GM18873 (cell line): ENCODE results near the gene TPSG1.
"Not testable (repeated sequence)": the region's sequence is repeated elsewhere in the genome, so short reads cannot be mapped to it uniquely, and the experiment has no call there.

Source experiments
- ATAC-seq: cut with Tn5 transposase; IDR thresholded peaks from one replicate; pipeline ENCODE4 v1.9.1; 2021; ENCODE audit warnings: mild to moderate bottlenecking, moderate library complexity, moderate number of reproducible peaks; ENCODE audit not compliant: unreplicated experiment, low FRiP score

Gene TPSG1

DNA sequence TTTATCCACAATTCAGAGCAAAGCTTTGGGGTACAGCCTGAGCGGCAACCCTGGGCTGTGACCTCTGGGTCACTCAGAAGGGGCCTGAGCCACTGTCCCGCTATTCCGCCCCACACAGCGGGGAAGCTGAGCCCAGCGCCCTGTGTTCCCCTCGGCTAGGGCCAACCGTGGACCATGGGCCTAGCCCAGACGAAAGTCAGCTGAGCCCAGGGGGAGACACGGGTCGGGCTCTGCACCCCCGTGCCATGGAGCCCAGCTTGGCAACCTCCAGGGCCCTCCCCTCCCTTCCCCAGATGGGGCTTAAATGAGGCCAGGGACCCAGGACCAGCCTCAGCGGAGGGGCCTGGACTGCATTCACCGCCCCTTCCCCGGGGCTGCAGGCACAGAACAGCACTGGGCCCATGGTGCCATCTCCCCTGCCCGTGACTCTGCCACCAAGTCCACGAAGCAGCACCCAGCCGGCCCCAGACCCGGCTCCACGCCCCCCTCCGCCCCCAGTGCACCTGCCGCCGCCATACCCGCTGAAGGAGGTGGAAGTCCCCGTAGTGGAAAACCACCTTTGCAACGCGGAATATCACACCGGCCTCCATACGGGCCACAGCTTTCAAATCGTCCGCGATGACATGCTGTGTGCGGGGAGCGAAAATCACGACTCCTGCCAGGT is 32.6 kb upstream of the TPSG1 start:
- ATAC-seq = no peak

DNA sequence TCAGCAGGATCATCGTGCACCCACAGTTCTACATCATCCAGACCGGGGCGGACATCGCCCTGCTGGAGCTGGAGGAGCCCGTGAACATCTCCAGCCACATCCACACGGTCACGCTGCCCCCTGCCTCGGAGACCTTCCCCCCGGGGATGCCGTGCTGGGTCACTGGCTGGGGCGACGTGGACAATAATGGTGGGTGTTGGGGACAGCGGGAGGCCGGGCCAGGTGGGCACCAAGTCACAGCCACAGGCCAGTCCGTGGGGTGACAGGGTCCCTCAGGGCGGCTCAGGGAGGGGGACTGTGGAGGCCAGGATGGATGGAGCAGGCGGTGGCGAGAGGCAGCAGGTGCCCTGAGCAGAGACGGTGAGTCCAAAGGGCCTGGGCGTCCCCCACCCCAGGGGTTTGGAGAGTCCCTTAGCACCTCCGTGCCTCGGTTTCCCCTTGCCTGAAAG is 31.8 kb upstream of the TPSG1 start:
- ATAC-seq = no peak

DNA sequence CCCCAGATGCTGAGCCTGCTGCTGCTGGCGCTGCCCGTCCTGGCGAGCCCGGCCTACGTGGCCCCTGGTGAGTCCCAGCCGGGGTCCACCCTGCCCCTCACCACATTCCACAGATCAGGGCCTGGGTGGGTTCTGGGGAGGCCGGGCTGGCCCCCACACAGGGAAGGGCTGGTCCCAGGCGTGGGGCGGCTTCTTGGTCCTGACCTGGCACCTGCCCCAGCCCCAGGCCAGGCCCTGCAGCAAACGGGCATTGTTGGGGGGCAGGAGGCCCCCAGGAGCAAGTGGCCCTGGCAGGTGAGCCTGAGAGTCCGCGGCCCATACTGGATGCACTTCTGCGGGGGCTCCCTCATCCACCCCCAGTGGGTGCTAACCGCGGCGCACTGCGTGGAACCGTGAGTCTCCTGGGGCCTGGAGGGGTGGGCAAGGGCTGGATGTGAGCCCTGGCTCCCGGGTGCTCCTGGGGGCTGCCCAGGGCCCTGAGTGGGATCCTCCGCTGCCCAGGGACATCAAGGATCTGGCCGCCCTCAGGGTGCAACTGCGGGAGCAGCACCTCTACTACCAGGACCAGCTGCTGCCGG is 31.3 kb upstream of the TPSG1 start:
- ATAC-seq = not testable (repeated sequence)

DNA sequence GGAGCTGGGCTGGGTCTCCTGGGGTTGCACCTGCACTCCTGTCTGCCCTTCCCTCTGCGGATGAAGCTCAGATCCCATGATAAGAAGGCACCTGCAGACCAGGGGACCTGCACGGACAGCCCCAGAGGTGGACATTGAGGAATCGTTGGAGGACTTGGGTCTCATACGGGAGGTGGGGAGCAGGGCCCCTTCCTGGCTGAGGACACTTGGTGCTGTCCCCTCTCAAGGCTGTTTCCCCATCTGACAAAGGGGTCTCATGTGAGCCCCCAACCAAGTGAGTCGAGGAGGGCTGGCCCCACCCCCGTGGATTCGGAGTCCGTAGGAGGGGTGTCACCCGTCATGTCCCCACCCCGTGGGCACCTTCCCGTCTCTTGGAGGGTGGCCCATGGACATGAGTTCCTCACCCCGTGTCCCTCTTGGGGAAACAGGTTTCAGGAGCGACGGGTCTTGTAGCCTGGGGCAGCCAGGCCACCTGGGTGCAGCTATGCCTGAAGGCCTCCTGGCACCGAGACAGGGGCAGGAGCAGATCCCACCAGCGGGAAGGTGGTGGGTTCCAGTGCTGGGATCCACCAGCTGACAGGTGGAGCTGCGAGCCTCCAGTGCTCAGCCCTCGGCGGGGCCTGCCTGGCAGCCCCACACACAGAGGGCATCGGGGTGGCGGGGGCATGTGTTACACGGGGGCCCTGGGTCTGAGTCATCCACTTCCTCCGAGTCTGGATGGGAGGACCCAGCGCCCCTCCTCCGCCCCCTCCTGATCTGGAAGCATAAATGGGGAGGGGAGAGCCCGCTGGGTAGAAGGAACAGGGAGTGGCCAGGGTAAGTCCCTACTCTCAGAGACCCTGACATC is 30.4 kb upstream of the TPSG1 start, which contains the start of gene TPSD1:
Gene TPSD1, plus strand, starts transcription at position 794 of the 847 bp plus-strand sequence. CDS start 212 bp downstream, outside the sequence.
- not testable (repeated sequence) for ATAC-seq

DNA sequence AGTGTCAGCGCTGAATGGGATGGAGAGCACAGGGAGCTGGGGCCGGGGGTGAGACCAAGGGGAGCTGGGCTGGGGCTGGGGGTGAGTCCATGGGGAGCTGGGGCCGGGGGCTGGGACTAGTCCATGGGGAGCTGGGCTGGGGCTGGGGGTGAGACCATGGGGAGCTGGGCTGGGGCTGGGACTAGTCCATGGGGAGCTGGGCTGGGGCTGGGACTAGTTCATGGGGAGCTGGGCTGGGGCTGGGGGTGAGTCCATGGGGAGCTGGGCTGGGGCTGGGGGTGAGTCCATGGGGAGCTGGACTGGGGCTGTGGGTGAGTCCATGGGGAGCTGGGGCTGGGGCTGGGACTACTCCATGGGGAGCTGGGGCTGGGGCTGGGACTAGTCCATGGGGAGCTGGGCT is 29.8 kb upstream of the TPSG1 start:
- not testable (repeated sequence) for ATAC-seq

DNA sequence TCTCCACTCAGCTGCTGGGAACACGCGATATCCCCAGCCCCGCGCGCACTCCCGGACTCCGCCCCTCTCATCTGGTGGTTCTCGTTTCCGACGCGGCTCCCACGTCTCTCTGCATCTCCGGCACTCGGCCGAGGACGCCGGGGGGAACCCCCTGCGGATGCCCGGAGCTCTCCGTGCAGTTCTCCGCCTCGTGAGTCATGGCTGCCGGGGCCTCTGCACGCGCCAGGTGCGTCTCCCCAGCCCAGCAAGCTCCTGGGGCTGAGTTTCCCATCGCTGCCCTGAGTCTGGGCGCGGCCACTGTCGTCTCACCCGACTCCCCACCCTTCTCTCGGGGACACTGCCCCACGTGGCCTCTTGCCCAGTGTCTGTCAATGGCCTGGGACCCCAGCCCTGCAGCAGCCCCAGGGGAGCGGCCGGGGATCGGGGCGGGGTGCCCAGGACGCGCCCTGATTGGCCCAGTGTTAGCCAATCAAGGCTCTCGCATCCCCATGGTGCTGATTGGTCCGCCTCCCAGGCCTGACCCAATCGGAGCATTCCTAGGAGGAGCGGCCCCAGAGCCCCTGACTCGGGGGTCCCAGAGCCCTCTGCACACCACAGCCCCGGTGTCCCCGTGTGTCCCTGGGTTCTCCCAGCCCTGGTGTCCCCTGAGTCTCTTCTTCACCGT is 28.8 kb upstream of the TPSG1 start:
- not testable (repeated sequence) for ATAC-seq

DNA sequence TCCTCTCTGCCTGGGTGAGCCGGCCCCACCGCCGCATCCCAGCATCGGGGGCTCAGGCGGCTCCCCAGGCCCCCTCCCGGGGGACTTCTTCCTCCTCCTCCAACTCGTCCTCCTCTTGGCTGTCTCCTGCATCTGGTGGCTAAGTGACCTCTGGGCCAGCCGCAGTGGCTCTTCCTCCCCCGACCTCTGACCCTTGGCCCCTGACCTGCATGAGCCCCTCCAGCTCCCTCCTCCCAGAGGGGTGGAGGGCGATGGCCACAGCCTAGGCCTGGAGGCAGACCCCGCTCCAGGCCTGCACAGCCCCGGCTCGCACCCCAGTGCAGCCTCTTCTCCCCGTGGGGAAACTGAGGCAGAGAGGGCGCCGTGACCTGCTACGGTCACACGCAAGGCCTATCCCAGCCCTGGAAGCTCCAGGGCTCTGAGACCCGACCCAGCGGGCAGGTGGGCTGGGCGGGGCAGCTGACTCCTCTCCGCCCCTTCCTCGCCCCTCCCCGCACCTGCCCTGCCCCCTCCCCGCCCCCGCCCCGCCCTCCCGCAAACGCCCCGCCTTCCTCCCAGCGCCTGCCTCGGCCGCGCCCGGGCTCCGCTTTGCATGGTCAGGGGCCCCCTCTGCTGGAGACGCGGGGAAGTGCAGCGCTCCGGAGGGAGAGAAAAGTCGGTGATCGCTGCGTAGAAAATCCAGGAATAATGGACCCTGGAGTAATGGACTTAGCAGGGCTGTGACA is 24.1 kb upstream of the TPSG1 start:
- ATAC-seq = not testable (repeated sequence)

DNA sequence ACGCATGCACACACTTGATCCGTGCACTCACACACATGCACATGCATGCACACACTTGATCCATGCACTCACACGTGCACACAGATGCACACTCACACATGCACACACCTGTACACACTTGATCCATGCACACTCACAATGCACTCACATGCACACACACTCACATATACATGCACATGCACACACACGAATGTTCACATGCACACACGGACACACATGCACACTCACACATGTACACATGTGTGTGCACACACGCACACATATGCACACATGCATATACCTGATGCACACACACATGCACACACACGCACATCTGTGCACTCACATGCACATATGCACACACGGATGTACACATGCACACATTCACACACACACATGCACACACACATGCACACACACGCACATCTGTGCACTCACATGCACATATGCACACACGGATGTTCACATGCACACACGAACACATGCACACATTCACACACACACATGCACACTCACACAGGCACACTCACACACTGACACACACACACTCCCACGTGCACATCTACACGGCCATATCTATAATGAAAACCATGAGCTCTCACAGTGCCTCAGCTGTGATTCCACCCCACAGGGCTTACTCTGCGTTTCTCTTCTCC is 23.0 kb upstream of the TPSG1 start:
- ATAC-seq = not testable (repeated sequence)

DNA sequence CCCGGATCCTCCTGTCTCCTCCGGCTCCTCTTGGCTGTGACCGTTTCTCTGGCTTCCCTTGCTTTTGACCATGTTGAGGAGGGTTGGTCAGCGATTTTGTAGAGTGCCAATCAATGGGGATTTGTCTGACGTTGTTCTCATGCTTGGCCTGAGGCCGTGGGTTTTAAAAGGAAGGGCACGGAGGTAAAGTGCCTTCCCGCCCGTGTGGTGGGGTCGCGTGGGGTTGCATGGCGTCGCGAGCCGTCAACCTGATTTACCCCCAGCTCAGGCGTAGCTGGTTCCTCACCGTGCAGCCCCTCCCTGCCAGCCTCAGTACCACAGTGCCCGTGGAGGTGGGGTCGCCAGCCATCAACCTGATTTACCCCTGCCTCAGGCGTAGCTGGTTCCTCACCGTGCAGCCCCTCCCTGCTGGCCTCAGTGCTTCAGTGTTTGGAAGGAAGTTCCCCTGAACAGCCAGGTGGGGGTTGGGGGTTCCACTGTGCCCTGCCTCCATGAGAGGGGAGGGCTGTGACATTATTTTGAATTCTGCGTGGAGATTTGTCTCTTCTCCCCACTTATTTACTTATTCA is 20.5 kb upstream of the TPSG1 start:
- no peak for ATAC-seq

DNA sequence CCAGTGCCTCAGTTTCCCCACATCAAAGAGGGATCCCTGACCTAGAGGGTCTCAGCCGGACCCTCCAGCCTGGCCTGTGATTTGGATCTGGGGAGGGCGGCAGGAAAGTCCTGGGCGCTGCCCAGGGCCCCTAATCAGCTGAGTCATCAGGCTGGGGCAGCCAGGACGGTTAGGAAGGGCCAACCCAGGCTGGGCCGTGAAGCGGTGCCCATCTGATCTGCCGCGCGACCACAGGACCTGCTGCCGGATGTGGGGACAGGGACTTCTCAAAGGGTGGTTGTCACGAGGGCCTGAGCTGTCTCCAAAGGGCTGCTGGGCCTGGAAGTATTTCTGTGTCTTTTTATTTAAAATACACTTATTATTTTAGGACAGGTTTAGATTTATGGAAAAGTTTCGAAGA is 19.8 kb upstream of the TPSG1 start:
- ATAC-seq = no peak

DNA sequence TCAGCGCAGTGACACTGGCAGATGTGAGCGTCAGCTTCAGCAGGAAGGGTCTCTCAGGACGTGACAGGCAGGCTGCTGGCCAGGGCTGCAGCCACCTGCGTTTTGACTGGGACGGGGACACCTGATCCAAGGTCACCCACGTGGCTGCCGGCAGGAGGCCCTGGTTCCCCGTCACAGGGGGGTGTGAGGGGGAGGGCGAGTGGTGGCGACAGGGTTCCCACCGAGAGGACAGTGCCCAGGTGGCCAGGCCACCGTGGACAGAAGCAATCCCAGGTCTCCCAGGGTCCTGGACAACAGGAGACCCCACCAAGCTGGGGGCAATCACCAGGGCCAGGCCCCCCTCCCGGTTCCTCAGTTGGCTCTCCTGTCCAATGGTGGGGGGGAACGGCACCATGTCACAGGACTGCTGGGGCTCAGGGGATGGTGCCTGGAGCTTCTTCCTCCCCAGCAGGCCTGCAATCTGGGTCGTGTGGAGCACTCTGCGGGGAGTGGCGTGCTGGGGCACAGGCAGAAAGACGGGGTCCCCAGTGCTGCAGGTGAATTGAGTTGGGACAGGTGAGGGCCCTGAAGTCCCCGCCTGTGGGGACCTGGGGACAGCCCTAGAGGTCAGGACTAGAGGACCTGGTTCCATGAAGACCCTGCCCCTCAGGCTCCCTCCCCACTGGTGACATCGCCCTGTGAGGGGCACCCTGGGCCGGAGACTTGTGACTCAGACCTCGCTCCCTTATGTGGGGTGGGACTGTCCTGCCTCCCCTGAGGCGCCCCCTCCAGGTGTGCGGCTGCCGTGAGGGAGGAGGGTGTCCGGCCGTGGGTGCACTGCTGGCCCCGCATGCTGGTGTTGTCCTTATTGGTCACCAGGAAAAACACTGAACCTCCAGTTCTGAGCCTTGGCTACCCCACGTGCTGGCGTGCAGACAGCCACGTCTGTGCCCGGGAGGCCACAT is 19.1 kb upstream of the TPSG1 start:
- not testable (repeated sequence) for ATAC-seq

DNA sequence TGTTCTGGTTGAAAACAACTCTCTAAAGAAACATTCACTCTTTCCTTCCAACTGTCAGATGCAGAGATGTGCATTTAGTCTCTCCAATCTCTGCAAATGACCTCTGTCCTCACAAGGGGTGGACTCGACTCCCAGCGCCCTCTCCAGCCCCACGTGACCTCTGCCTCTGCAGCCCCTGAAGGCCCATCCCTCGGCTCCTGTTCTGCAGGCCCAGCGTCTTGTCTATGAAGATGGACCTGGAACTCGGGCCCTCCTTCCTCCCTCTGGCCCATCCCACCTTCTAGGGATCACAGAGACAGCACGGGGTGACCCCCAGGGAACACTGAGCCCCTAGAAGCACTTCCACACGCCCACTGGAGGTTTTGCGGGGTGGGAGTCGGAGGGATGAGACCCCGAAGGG is 18.3 kb upstream of the TPSG1 start:
- ATAC-seq = not testable (repeated sequence)

DNA sequence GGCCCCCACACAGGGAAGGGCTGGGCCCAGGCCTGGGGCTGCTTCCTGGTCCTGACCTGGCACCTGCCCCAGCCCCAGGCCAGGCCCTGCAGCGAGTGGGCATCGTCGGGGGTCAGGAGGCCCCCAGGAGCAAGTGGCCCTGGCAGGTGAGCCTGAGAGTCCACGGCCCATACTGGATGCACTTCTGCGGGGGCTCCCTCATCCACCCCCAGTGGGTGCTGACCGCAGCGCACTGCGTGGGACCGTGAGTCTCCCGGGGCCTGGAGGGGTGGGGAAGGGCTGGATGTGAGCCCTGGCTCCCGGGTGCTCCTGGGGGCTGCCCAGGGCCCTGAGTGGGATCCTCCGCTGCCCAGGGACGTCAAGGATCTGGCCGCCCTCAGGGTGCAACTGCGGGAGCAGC is 16.0 kb upstream of the TPSG1 start:
- ATAC-seq = not testable (repeated sequence)

DNA sequence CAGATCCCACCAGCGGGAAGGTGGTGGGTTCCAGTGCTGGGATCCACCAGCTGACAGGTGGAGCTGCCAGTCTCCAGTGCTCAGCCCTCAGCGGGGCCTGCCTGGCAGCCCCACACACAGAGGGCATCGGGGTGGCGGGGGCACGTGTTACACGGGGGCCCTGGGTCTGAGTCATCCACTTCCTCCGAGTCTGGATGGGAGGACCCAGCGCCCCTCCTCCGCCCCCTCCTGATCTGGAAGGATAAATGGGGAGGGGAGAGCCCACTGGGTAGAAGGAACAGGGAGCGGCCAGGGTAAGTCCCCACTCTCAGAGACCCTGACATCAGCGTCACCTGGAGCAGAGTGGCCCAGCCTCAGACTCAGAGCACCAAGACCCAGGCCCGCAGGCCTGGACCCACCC is 15.4 kb upstream of the TPSG1 start, which contains the start of gene TPSAB1:
Gene TPSAB1, plus strand, starts transcription at position 270 of the 400 bp plus-strand sequence. CDS start 234 bp downstream, outside the sequence.
- ATAC-seq = not testable (repeated sequence)

DNA sequence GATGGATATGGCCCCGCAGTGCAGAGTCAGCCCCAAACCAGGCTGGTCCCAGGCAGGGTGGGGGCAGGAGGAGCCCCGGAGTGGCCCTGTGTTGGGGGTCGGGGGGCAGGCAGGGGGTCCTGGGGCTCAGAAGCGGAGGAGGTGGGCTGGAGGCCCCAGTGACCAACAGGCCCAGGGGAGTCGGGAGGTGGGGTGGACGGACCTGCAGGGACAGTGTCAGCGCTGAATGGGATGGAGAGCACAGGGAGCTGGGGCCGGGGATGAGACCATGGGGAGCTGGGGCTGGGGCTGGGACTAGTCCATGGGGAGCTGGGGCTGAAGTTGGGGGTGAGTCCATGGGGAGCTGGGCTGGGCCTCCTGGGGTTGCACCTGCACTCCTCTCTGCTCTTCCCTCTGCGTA is 14.5 kb upstream of the TPSG1 start:
- ATAC-seq = not testable (repeated sequence)

DNA sequence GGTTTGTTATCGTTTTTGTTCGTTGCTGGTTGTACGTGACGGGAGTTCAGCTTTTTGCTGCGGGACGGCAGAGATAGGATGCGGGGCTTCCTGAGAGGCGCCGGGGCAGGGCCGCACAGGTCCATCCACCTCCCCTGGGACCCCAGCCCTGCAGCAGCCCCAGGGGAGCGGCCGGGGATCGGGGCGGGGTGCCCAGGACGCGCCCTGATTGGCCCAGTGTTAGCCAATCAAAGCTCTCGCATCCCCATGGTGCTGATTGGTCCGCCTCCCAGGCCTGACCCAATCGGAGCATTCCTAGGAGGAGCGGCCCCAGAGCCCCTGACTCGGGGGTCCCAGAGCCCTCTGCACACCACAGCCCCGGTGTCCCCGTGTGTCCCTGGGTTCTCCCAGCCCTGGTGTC is 13.8 kb upstream of the TPSG1 start:
- not testable (repeated sequence) for ATAC-seq

DNA sequence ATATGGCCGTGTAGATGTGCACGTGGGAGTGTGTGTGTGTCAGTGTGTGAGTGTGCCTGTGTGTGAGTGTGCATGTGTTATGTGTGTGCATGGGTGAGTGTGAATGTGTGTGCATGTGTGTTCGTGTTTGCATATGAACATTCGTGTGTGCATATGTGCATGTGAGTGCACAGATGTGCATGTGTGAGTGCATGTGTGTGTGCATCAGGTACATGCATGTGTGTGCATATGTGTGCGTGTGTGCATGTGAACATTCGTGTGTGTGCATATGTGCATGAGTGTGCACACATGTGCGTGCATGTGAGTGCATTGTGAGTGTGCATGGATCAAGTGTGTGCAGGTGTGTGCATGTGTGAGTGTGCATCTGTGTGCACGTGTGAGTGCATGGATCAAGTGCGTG is 12.9 kb upstream of the TPSG1 start:
- ATAC-seq = no peak

DNA sequence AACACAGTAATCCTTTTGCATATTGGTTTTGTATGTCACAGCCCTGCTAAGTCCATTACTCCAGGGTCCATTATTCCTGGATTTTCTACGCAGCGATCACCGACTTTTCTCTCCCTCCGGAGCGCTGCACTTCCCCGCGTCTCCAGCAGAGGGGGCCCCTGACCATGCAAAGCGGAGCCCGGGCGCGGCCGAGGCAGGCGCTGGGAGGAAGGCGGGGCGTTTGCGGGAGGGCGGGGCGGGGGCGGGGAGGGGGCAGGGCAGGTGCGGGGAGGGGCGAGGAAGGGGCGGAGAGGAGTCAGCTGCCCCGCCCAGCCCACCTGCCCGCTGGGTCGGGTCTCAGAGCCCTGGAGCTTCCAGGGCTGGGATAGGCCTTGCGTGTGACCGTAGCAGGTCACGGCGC is 11.6 kb upstream of the TPSG1 start:
- not testable (repeated sequence) for ATAC-seq
